HepG2 (cell line): ENCODE measurements around the gene CPED1. TPM values are rescaled to one million over a fixed set of nuclear protein-coding genes. Genes with fewer than 3 reads are reported as not detected.

Source experiments
- ATAC-seq: fragments of 200-7000 bp; cut with Tn5 transposase; 3 replicates; pipeline ENCODE4 v1.9.1; 2020; ENCODE audit warnings: mild to moderate bottlenecking, moderate library complexity
- BruUV-seq: library from RNA; stranded (reverse); fragments of 400-500 nt; replicated peaks from 2 replicates; lab custom pipeline; 2021; lab: Mats Ljungman, UMichigan
- CTCF ChIA-PET: fragments of 300-600 bp; formaldehyde crosslinking; extraction: SDS; loops from one replicate; lab custom pipeline; 2021; ENCODE audit warnings: low total read pairs, inconsistent platforms, low intra/inter-chr PET ratio; lab: Yijun Ruan, JAX
- POLR2A ChIA-PET: fragments of 350-600 bp; sonication (Branson Sonifier 250); formaldehyde crosslinking; loops from one replicate; lab custom pipeline; 2020; ENCODE audit warnings: antibody characterized with exemption, inconsistent platforms; lab: Yijun Ruan, JAX
- DNase-seq: peaks from one replicate; pipeline ENCODE4 v3.0.0-alpha.2; 2015; ENCODE audit warnings: low spot score
- FAIRE-seq: peaks from 3 replicates; lab custom pipeline; 2011; peaks lifted over from hg19 to GRCh38; lab: Jason Lieb, UNC
- H2AFZ ChIP-seq: one replicate; pipeline ENCODE4 v1.6.1; 2011; ENCODE audit warnings: low read length, inconsistent platforms
- H3K27ac ChIP-seq: fragments of 300-600 bp; 3 replicates; pipeline ENCODE4 v1.8.0; 2011; ENCODE audit warnings: mixed run types, mild to moderate bottlenecking, mixed read lengths, low read length, inconsistent platforms; ENCODE audit not compliant: insufficient read depth; ENCODE audit errors: extremely low read length
- H3K27me3 ChIP-seq, 2 experiments: fragments of 200-600 bp in 1 of 2; 2 replicates in 1 of 2; 3 replicates in 1 of 2; pipeline versions ENCODE4 v1.6.0 to v1.8.0; 2011; ENCODE audit warnings: low read length in 2 of 2, mild to moderate bottlenecking in 2 of 2, moderate library complexity in 2 of 2, inconsistent platforms in 1 of 2; ENCODE audit not compliant: insufficient read depth in 2 of 2, control insufficient read depth in 1 of 2
- H3K36me3 ChIP-seq, 2 experiments: fragments of 200-600 bp in 1 of 2; replicated peaks in 1 of 2; 2 replicates in 1 of 2; 3 replicates in 1 of 2; pipeline versions ENCODE4 v1.5.1 to v1.8.0; 2011; ENCODE audit warnings: low read length in 2 of 2, inconsistent platforms in 1 of 2; ENCODE audit not compliant: insufficient read depth in 2 of 2, control insufficient read depth in 1 of 2
- H3K4me1 ChIP-seq: 2 replicates; pipeline ENCODE4 v1.5.1; 2012; ENCODE audit warnings: low read length, inconsistent platforms; ENCODE audit not compliant: insufficient read depth
- H3K4me2 ChIP-seq: 2 replicates; pipeline ENCODE4 v1.6.0; 2011; ENCODE audit warnings: low read depth, low read length, inconsistent platforms
- H3K4me3 ChIP-seq, 3 experiments: fragments of 200-600 bp in 1 of 3; sonication (generic), shearing (Covaris generic) in 1 of 3; replicated peaks in 1 of 3; 2 replicates each; pipeline ENCODE4 v1.5.1; 2011 to 2016; ENCODE audit warnings: low read length in 3 of 3, inconsistent platforms in 2 of 3, low read depth in 2 of 3, mild to moderate bottlenecking in 2 of 3, control low read depth in 1 of 3, mixed read lengths in 1 of 3; ENCODE audit not compliant: insufficient read depth in 1 of 3
- H3K79me2 ChIP-seq: one replicate; pipeline ENCODE4 v1.6.1; 2011; ENCODE audit warnings: low read length, inconsistent platforms; ENCODE audit not compliant: insufficient read depth
- H3K9ac ChIP-seq: 2 replicates; pipeline ENCODE4 v1.6.0; 2011; ENCODE audit warnings: mild to moderate bottlenecking, low read depth, low read length, inconsistent platforms; ENCODE audit not compliant: insufficient read depth
- H3K9me3 ChIP-seq: 2 replicates; pipeline ENCODE4 v1.5.1; 2012; ENCODE audit warnings: mild to moderate bottlenecking, low read length
- H4K20me1 ChIP-seq: 2 replicates; pipeline ENCODE4 v1.6.0; 2011; ENCODE audit warnings: inconsistent platforms, mild to moderate bottlenecking, low read length, moderate library complexity; ENCODE audit not compliant: insufficient read depth
- ELF4 ChIP-seq: sonication (generic); formaldehyde crosslinking; IDR thresholded peaks from 2 replicates; pipeline ENCODE4 v1.5.0; 2020; ENCODE audit warnings: missing genetic modification reagents, mild to moderate bottlenecking, moderate library complexity, borderline replicate concordance
- ETV5 ChIP-seq: IDR thresholded peaks from 2 replicates; pipeline ENCODE4 v1.6.1; 2018; ENCODE audit warnings: missing biosample characterization, missing genetic modification reagents, inconsistent platforms, borderline replicate concordance
- GFI1 ChIP-seq: sonication (generic); formaldehyde crosslinking; IDR thresholded peaks from 2 replicates; pipeline ENCODE4 v1.5.0; 2020; ENCODE audit warnings: missing genetic modification reagents, mild to moderate bottlenecking, borderline replicate concordance
- ISX ChIP-seq: sonication (generic); formaldehyde crosslinking; conservative IDR thresholded peaks from 2 replicates; pipeline ENCODE4 v1.5.0; 2020; ENCODE audit warnings: missing genetic modification reagents
- KDM1A ChIP-seq: IDR thresholded peaks from 2 replicates; pipeline ENCODE4 v1.6.1; 2016; ENCODE audit warnings: missing compliant biosample characterization
- MAFF ChIP-seq: IDR thresholded peaks from 2 replicates; pipeline ENCODE4 v1.6.1; 2011; ENCODE audit warnings: low read depth, low read length, improper control_type of control experiment
- MBD4 ChIP-seq: IDR thresholded peaks from 2 replicates; pipeline ENCODE4 v1.6.1; 2012; ENCODE audit warnings: low read length, inconsistent platforms, borderline replicate concordance
- MIER3 ChIP-seq: IDR thresholded peaks from 2 replicates; pipeline ENCODE4 v1.6.1; 2016; ENCODE audit warnings: missing compliant biosample characterization, borderline replicate concordance
- MZF1 ChIP-seq: sonication (generic); formaldehyde crosslinking; IDR thresholded peaks from 2 replicates; pipeline ENCODE4 v1.8.1; 2023; ENCODE audit warnings: mild to moderate bottlenecking, missing genetic modification reagents, borderline replicate concordance
- NCOR1 ChIP-seq: fragments of 200-600 bp; sonication (generic); IDR thresholded peaks from 2 replicates; pipeline ENCODE4 v1.7.0; 2017; ENCODE audit warnings: antibody characterized with exemption, low read length, borderline replicate concordance
- NFRKB ChIP-seq: fragments of 450-650 bp; IDR thresholded peaks from 2 replicates; pipeline ENCODE4 v1.6.1; 2017
- PCBP2 ChIP-seq: fragments of 200-400 bp; formaldehyde crosslinking; optimal IDR thresholded peaks from 2 replicates; pipeline ENCODE3; 2018; ENCODE audit warnings: low read length, low read depth; ENCODE audit not compliant: poor library complexity, severe bottlenecking
- PHF20 ChIP-seq: sonication (generic); formaldehyde crosslinking; IDR thresholded peaks from 2 replicates; pipeline ENCODE4 v1.5.0; 2020; ENCODE audit warnings: mild to moderate bottlenecking, missing genetic modification reagents
- SMAD3 ChIP-seq: sonication (generic); formaldehyde crosslinking; IDR thresholded peaks from 2 replicates; pipeline ENCODE4 v1.4.0; 2020; ENCODE audit warnings: missing genetic modification reagents
- SMC3 ChIP-seq: IDR thresholded peaks from 2 replicates; pipeline ENCODE4 v1.6.1; 2011; ENCODE audit warnings: low read length, improper control_type of control experiment
- SRSF4 ChIP-seq: fragments of 200-400 bp; formaldehyde crosslinking; IDR thresholded peaks from one replicate; pipeline ENCODE4 v1.6.1; 2018; ENCODE audit warnings: mild to moderate bottlenecking, low read depth, low read length, moderate library complexity; ENCODE audit not compliant: poor library complexity, severe bottlenecking
- TOPORS ChIP-seq: sonication (generic); formaldehyde crosslinking; IDR thresholded peaks from 2 replicates; pipeline ENCODE4 v1.8.0; 2023; ENCODE audit warnings: mild to moderate bottlenecking, missing genetic modification reagents
- USF2 ChIP-seq, 2 experiments: sonication (generic) in 1 of 2; formaldehyde crosslinking in 1 of 2; IDR thresholded peaks; 2 replicates each; pipeline versions ENCODE4 v1.5.1 to v1.6.1; 2011 to 2020; ENCODE audit warnings: borderline replicate concordance in 1 of 2, low read depth in 1 of 2, low read length in 1 of 2, mild to moderate bottlenecking in 1 of 2, missing genetic modification reagents in 1 of 2, moderate library complexity in 1 of 2
- ZNF441 ChIP-seq: sonication (generic); formaldehyde crosslinking; IDR thresholded peaks from 2 replicates; pipeline ENCODE4 v1.7.0; 2021; ENCODE audit warnings: missing genetic modification reagents, borderline replicate concordance
- ZNF773 ChIP-seq: sonication (generic); formaldehyde crosslinking; IDR thresholded peaks from 2 replicates; pipeline ENCODE4 v1.4.0; 2020; ENCODE audit warnings: missing genetic modification reagents, borderline replicate concordance
- WGBS: methylation state at CpG from one replicate; pipeline ENCODE4 v1.1.6; 2017; ENCODE audit warnings: low lambda C conversion rate; 5-methylcytosine and 5-hydroxymethylcytosine counted together
- in situ Hi-C: cut with HindIII; loops from 2 replicates; pipeline ENCODE4 v1.10.0; 2017; ENCODE audit warnings: low pct_unique_long_range_greater_than_20kb; ENCODE audit not compliant: extremely low pct_ligation_motif_present
- intact Hi-C: fragments of 100-400 bp; cut with micrococcal nuclease; formaldehyde crosslinking; loops from one replicate; pipeline ENCODE4 v1.10.0; 2022; ENCODE audit not compliant: unreplicated experiment
- polyA plus RNA-seq, 8 experiments: library from polyadenylated mRNA; depleted of rRNA in 3 of 8; stranded (reverse) in 7 of 8; unstranded in 1 of 8; fragments of >200 nt; fragmentation: Illumina TruSeq in 4 of 8; extraction: Trizol in 4 of 8; gene quantifications; 2 replicates each; pipeline versions ENCODE4 v1.2.1 to v1.2.3, GENCODE V29; 2011 to 2016; ENCODE audit warnings: low read depth in 4 of 8, missing spikeins in 1 of 8, mixed read lengths in 1 of 8; ENCODE audit not compliant: insufficient read depth in 1 of 8
- total RNA-seq, 5 experiments: library from RNA; depleted of rRNA; stranded (reverse); fragments of >200 nt; fragmentation: Illumina TruSeq; extraction: Trizol; gene quantifications; 2 replicates each; pipeline ENCODE4 v1.2.3, GENCODE V29; 2016; ENCODE audit warnings: low read depth in 1 of 5

Gene CPED1
- total and polyA plus RNA-seq, 2 of the 13 experiments (the other 11 are each of a cell fraction or from before 2014, with no cell fraction given): 11.5 to 27.0 TPM

GRCh38 chr7:121275204-121275603 is 286.7 kb downstream of the CPED1 start:
- CTCF ChIA-PET: no interaction called here

More at GRCh38 chr7:121275204-121275603, 286.7 kb downstream of the CPED1 start:
- ATAC-seq (no peak), FAIRE-seq (no peak), DNase-seq (no peak)
- Histone ChIP-seq H3K4me1 (no peaks in the 10 kb centered on the region), H3K79me2 (no peaks in the 10 kb centered on the region), H4K20me1 (no peaks in the 10 kb centered on the region), H3K4me3 (no peak overlapping the region), H2AFZ (no peak overlapping the region), H3K9me3 (no peaks in the 10 kb centered on the region), H3K9ac (no peak overlapping the region), H3K27ac (no peak overlapping the region), H3K27me3 (no peaks in the 10 kb centered on the region), H3K4me2 (no peak overlapping the region), H3K36me3 (no peaks in the 10 kb centered on the region)
- POLR2A ChIA-PET: no interaction called here
- BruUV-seq: no TSS peak
- intact Hi-C loops (no loop called here), in situ Hi-C loops (no loop called here)
- WGBS: 29% methylated on average over 3 of the region's 3 CpGs
- TF ChIP-seq PCBP2 (no peak), NCOR1 (no peak), ISX (CRISPR knock-in tag) (no peak), MAFF (no peak), MIER3 (CRISPR knock-in tag) (no peak), ELF4 (CRISPR knock-in tag) (no peak), MZF1 (CRISPR knock-in tag) (no peak), GFI1 (CRISPR knock-in tag) (no peak), MBD4 (no peak), TOPORS (CRISPR knock-in tag) (no peak), KDM1A (CRISPR knock-in tag) (no peak), SRSF4 (no peak), SMAD3 (CRISPR knock-in tag) (no peak), SMC3 (no peak), ZNF773 (CRISPR knock-in tag) (no peak), ETV5 (CRISPR knock-in tag) (no peak), PHF20 (CRISPR knock-in tag) (no peak), ZNF441 (no peak), USF2 (IDR thresholded peaks at IDR 0.05; ENCODE audit: low read depth, low read length) (no peak), USF2 (CRISPR knock-in tag; IDR thresholded peaks at IDR 0.05; ENCODE audit: borderline replicate concordance) (no peak), NFRKB (no peak)
